K562 (cell line): ENCODE measurements around the gene ATP5PB.
A peak's percentile ranks its signal among the peaks of the same experiment; 100 is the strongest.

Experiments
- CEBPB ChIP-seq: fragments of 450-650 bp; IDR thresholded peaks from 2 replicates; pipeline ENCODE4 v1.6.1; 2016; ENCODE audit warnings: missing genetic modification characterization, missing compliant biosample characterization
- CTCF ChIP-seq, 3 experiments: IDR thresholded peaks in 2 of 3; conservative IDR thresholded peaks in 1 of 3; 2 replicates each; pipeline ENCODE4 v1.5.1; 2011 to 2012; ENCODE audit warnings: low read length in 3 of 3, mild to moderate bottlenecking in 3 of 3, control low read depth in 2 of 3, improper control_type of control experiment in 1 of 3, inconsistent platforms in 1 of 3, low read depth in 1 of 3, mixed read lengths in 1 of 3, moderate library complexity in 1 of 3; ENCODE audit not compliant: insufficient read depth in 2 of 3
- GTF2F1 ChIP-seq: IDR thresholded peaks from 2 replicates; pipeline ENCODE4 v1.6.1; 2011; ENCODE audit warnings: low read depth, low read length, improper control_type of control experiment
- HMGXB4 ChIP-seq: sonication (generic); formaldehyde crosslinking; IDR thresholded peaks from 2 replicates; pipeline ENCODE4 v1.8.1; 2023; ENCODE audit warnings: mild to moderate bottlenecking, missing genetic modification reagents
- PHF20 ChIP-seq: fragments of 450-650 bp; IDR thresholded peaks from 2 replicates; pipeline ENCODE4 v1.6.1; 2018; ENCODE audit not compliant: partially characterized antibody
- RAD21 ChIP-seq, 2 experiments: fragments of 250-450 bp in 1 of 2; fragments of 450-650 bp in 1 of 2; sonication (Bioruptor Pico) in 1 of 2; formaldehyde crosslinking in 1 of 2; IDR thresholded peaks in 1 of 2; conservative IDR thresholded peaks in 1 of 2; 2 replicates each; pipeline versions ENCODE4 v1.4.0 to v1.8.0; 2020 to 2022; ENCODE audit warnings: mild to moderate bottlenecking in 2 of 2, moderate library complexity in 1 of 2
- SOX6 ChIP-seq: fragments of 450-650 bp; IDR thresholded peaks from 2 replicates; pipeline ENCODE4 v1.6.1; 2014; ENCODE audit warnings: mild to moderate bottlenecking
- USF2 ChIP-seq: sonication (generic); formaldehyde crosslinking; IDR thresholded peaks from 2 replicates; pipeline ENCODE4 v1.5.0; 2020; ENCODE audit warnings: missing genetic modification reagents
- YY1 ChIP-seq, 3 experiments: IDR thresholded peaks; 2 replicates each; pipeline ENCODE4 v1.6.1; 2011; ENCODE audit warnings: low read length in 2 of 3, mild to moderate bottlenecking in 2 of 3, moderate library complexity in 2 of 3, borderline replicate concordance in 1 of 3, control low read depth in 1 of 3, low read depth in 1 of 3; ENCODE audit not compliant: insufficient read depth in 3 of 3, insufficient replicate concordance in 2 of 3, control insufficient read depth in 1 of 3, insufficient read length in 1 of 3; ENCODE audit errors: extremely low read depth in 1 of 3
- ZC3H11A ChIP-seq: IDR thresholded peaks from 2 replicates; pipeline ENCODE4 v1.6.1; 2012; ENCODE audit warnings: low read depth, low read length, improper control_type of control experiment
- ZFP36 ChIP-seq: fragments of 150-350 bp; IDR thresholded peaks from 2 replicates; pipeline ENCODE4 v1.6.1; 2018; ENCODE audit warnings: low read length, low read depth; ENCODE audit not compliant: partially characterized antibody
- ZNF140 ChIP-seq: fragments of 250-450 bp; sonication (Bioruptor Pico); IDR thresholded peaks from 2 replicates; pipeline ENCODE4 v1.8.0; 2021; ENCODE audit warnings: moderate library complexity, mild to moderate bottlenecking, inconsistent platforms
- ZNF274 ChIP-seq: IDR thresholded peaks from 2 replicates; pipeline ENCODE4 v1.6.1; 2011; ENCODE audit warnings: low read depth, mild to moderate bottlenecking, low read length, moderate library complexity, borderline replicate concordance
- ZNF76 ChIP-seq: fragments of 250-450 bp; sonication (Bioruptor Pico); IDR thresholded peaks from 2 replicates; pipeline ENCODE4 v1.4.0; 2020; ENCODE audit warnings: mild to moderate bottlenecking, moderate library complexity, borderline replicate concordance

- TF ChIP-seq USF2 (CRISPR knock-in tag) (no peak), YY1 (IDR thresholded peaks at IDR 0.05; ENCODE audit: borderline replicate concordance in 1 of 3, control insufficient read depth in 1 of 3, extremely low read depth in 1 of 3, insufficient read depth in 3 of 3, insufficient read length in 1 of 3, insufficient replicate concordance in 2 of 3, low read depth in 1 of 3, low read length in 2 of 3) (no peak), ZFP36 (no peak), CTCF (IDR thresholded peaks at IDR 0.05 in 2 of 3, conservative IDR thresholded peaks at IDR 0.05 in 1 of 3; ENCODE audit: insufficient read depth in 2 of 3, low read depth in 1 of 3, low read length in 3 of 3) (no peak), HMGXB4 (CRISPR knock-in tag) (no peak), ZC3H11A (no peak), ZNF76 (CRISPR knock-in tag) (peak; percentile 81; the same call in 1 of the 2 replicates), PHF20 (no peak), CEBPB (peak; percentile 93), GTF2F1 (no peak), RAD21 (CRISPR knock-in tag; conservative IDR thresholded peaks at IDR 0.05 in 1 of 2, IDR thresholded peaks at IDR 0.05 in 1 of 2) (no peak), ZNF274 (no peak), SOX6 (no peak), ZNF140 (CRISPR knock-in tag) (no peak)
These were observed 54.4 kb downstream of the ATP5PB start, which contains the start of the genes ADORA3 and TMIGD3 for GRCh38 chr1:111503585-111504060.
